IPS-18a (cell line): Measurements from ENCODE around the gene KIF16B.

Source experiments
- H3K27ac ChIP-seq: one replicate; pipeline ENCODE4 v1.5.1; 2013; ENCODE audit warnings: low read length
- H3K27me3 ChIP-seq: one replicate; pipeline ENCODE4 v1.6.1; 2013; ENCODE audit warnings: mild to moderate bottlenecking, low read length; ENCODE audit not compliant: control insufficient read depth, insufficient read depth
- H3K36me3 ChIP-seq: one replicate; pipeline ENCODE4 v1.6.1; 2013; ENCODE audit warnings: low read depth, low read length; ENCODE audit not compliant: control insufficient read depth
- H3K4me1 ChIP-seq: one replicate; pipeline ENCODE4 v1.6.1; 2013; ENCODE audit warnings: low read depth, low read length; ENCODE audit not compliant: control insufficient read depth
- H3K4me3 ChIP-seq: one replicate; pipeline ENCODE4 v1.5.1; 2013; ENCODE audit warnings: low read length
- H3K9ac ChIP-seq: one replicate; pipeline ENCODE4 v1.6.1; 2013; ENCODE audit warnings: mild to moderate bottlenecking, low read length, moderate library complexity
- H3K9me3 ChIP-seq: one replicate; pipeline ENCODE4 v1.6.1; 2013; ENCODE audit warnings: low read depth, low read length; ENCODE audit not compliant: control insufficient read depth

KIF16B gene

DNA sequence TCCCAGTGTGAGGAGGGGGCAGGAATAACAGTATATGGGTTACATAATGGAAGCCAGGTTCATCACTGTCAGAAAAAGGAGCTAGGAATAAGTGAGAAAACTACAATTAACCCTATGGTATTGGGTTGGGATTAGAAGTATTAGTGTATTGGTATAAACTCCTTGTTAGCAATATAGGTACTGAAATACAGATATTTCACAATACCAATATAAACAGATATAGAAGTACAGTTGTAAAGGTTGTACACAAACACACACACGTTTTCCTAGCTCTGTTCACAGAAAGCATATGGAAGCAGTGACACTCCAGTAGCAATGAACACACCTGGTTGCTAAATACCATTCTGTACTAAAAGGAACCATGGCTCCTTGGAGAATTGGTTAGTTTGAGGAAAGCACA, 148.5 kb downstream of the KIF16B start:
- Histone ChIP-seq H3K4me1 (peaks cover 13% of the 10 kb centered on the region), H3K36me3 (no peaks in the 10 kb centered on the region), H3K4me3 (no peak overlapping the region), H3K27ac (no peak overlapping the region), H3K27me3 (no peaks in the 10 kb centered on the region), H3K9me3 (no peaks in the 10 kb centered on the region), H3K9ac (no peak overlapping the region)

- peaks cover 13% of the 10 kb centered on the region for H3K4me1 ChIP-seq
These were observed 149.7 kb downstream of the KIF16B start for GRCh38 chr20:16423311-16424212.

DNA sequence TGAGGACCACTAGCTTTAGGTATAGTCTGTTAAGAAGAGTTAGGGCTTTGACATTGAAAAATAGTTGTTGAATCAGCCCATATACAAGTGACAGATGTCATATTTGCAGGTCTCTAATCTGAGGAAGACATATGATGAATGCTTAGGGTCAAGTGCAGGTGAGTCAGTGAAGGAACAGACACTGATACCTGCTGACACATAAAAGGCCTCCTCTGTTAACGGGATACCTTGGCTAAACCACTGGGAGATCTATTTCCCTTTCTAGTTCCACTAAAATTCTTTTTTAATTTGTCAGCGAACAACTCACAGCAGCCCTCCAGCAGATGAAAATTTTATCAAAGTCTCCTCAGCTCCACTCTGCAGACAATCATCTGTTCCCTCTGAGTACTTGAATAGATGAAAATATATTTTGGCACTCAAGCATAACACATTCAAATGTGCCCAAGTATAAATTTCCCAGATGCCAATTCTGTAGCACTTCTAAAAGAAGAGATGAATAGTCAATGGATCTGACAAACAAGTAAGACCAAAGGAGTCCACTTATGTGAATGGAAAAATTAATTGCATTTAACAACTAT, 154.0 kb downstream of the KIF16B start:
- Histone ChIP-seq H3K9me3 (no peaks in the 10 kb centered on the region), H3K4me3 (no peak overlapping the region), H3K4me1 (peaks cover 13% of the 10 kb centered on the region), H3K36me3 (no peaks in the 10 kb centered on the region), H3K9ac (no peak overlapping the region), H3K27me3 (no peaks in the 10 kb centered on the region), H3K27ac (no peak overlapping the region)

More at GRCh38 chr20:16423311-16424212, 149.7 kb downstream of the KIF16B start:
- Histone ChIP-seq H3K4me3 (no peak overlapping the region), H3K27ac (no peak overlapping the region), H3K27me3 (no peaks in the 10 kb centered on the region), H3K9ac (no peak overlapping the region), H3K9me3 (no peaks in the 10 kb centered on the region), H3K36me3 (no peaks in the 10 kb centered on the region)

GRCh38 chr20:16418616-16419015, 154.6 kb downstream of the KIF16B start:
- Histone ChIP-seq H3K4me3 (no peak overlapping the region), H3K9me3 (no peaks in the 10 kb centered on the region), H3K27me3 (no peaks in the 10 kb centered on the region), H3K9ac (no peak overlapping the region), H3K27ac (no peak overlapping the region), H3K36me3 (no peaks in the 10 kb centered on the region), H3K4me1 (peaks cover 13% of the 10 kb centered on the region)

- H3K36me3 ChIP-seq: no peaks in the 10 kb centered on the region
- H3K4me1 ChIP-seq: peaks cover 7% of the 10 kb centered on the region
- H3K9ac ChIP-seq: no peak overlapping the region
- H3K4me3 ChIP-seq: no peak overlapping the region
- H3K9me3 ChIP-seq: no peaks in the 10 kb centered on the region
- H3K27me3 ChIP-seq: no peaks in the 10 kb centered on the region
- H3K27ac ChIP-seq: no peak overlapping the region
These were observed 156.2 kb downstream of the KIF16B start for GRCh38 chr20:16417001-16417400.

DNA sequence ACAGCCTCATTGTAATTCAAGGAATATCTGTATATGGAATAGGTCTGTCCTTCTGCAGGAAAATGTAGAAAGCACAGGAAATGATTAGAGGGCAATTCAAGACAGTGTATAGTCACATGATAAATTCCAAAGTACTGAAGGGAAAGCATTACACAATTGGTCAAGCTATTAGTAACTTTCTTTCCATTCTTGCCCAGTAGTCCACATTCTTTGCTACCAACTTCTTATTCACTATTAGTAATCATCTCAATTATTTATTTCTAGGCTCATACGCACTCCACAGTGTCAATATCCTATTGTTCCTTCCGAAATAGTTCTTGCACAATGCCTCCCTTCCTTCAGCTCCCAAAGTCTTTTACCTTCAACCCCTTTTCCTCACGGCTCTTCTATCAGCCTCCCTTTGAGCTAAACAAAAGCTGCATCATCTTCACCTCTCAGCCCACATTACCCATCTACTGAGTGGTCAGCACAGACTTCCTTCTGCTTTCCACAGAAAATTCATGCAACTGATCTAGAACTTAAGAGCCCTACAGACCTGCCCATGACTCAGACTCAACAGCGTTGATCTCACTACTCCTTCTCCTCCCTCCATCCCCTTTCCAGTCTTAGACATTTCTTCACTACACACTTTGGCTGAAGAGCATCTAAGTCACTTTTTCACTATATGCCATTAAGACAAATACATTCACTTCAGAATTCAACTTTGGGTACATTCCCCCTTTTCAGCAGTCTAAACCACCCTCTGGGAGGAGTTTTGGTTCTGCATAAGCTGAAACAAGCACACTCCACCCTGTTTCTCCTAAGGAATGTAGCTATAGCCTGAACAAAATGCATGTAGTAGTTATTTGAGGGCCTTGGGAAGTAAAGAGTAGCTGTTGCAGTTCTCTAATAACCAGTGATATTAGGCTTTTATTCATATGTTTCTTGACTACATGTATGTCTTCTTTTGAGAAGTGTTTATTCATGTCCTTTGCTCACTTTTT, 157.9 kb downstream of the KIF16B start:
- H3K27ac ChIP-seq: no peak overlapping the region
- no peaks in the 10 kb centered on the region for H3K9me3 ChIP-seq
- H3K36me3 ChIP-seq: no peaks in the 10 kb centered on the region

DNA sequence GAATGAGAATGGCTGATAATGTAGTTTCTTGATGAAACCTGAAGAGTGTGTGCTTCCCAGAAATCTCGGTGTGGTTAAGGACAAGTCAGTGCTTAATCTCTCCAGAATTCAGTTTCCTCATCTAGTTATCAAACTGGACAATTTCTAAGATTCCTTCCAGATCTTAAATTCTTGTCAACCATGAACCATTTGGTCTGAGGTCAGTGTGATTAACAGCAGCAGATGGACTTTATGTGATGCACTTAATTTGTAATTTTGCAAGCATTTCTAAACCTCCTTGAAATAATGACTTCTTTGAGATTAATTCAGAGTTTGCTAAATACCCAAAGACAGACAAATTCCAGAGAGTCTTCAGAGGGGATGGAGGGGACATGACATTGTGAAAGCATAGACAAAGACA, 160.3 kb downstream of the KIF16B start:
- Histone ChIP-seq H3K4me3 (no peak overlapping the region), H3K27me3 (no peaks in the 10 kb centered on the region), H3K4me1 (no peaks in the 10 kb centered on the region), H3K9ac (no peak overlapping the region), H3K36me3 (peaks cover 3% of the 10 kb centered on the region), H3K27ac (no peak overlapping the region), H3K9me3 (no peaks in the 10 kb centered on the region)

More for the DNA sequence above, 157.9 kb downstream of the KIF16B start:
- Histone ChIP-seq H3K27me3 (no peaks in the 10 kb centered on the region), H3K4me3 (no peak overlapping the region), H3K4me1 (no peaks in the 10 kb centered on the region), H3K9ac (no peak overlapping the region)

- Histone ChIP-seq H3K4me3 (no peak overlapping the region), H3K36me3 (peaks cover 3% of the 10 kb centered on the region), H3K27me3 (no peaks in the 10 kb centered on the region), H3K4me1 (no peaks in the 10 kb centered on the region), H3K9ac (no peak overlapping the region), H3K9me3 (no peaks in the 10 kb centered on the region), H3K27ac (no peak overlapping the region)
These were observed 161.9 kb downstream of the KIF16B start for GRCh38 chr20:16411361-16411760.

- no peak overlapping the region for H3K9ac ChIP-seq
- H3K4me3 ChIP-seq: no peak overlapping the region
- peaks cover 3% of the 10 kb centered on the region for H3K36me3 ChIP-seq
- no peaks in the 10 kb centered on the region for H3K9me3 ChIP-seq
- no peak overlapping the region for H3K27ac ChIP-seq
- H3K27me3 ChIP-seq: no peaks in the 10 kb centered on the region
- no peaks in the 10 kb centered on the region for H3K4me1 ChIP-seq
These were observed 162.6 kb downstream of the KIF16B start for GRCh38 chr20:16410626-16411025.

- no peaks in the 10 kb centered on the region for H3K4me1 ChIP-seq
These were observed 164.3 kb downstream of the KIF16B start for GRCh38 chr20:16408981-16409380.

More at GRCh38 chr20:16408981-16409380, 164.3 kb downstream of the KIF16B start:
- peaks cover 3% of the 10 kb centered on the region for H3K36me3 ChIP-seq
- H3K27ac ChIP-seq: no peak overlapping the region
- no peak overlapping the region for H3K9ac ChIP-seq
- no peaks in the 10 kb centered on the region for H3K27me3 ChIP-seq
- no peaks in the 10 kb centered on the region for H3K9me3 ChIP-seq
- no peak overlapping the region for H3K4me3 ChIP-seq
